ENCODE results near the gene JSRP1. TPM values are rescaled to one million over a fixed set of nuclear protein-coding genes. Genes with fewer than 3 reads are reported as not detected.
A peak's percentile ranks its signal among the peaks of the same experiment; 100 is the strongest.

JSRP1 gene
- total and polyA plus RNA-seq, 10 of the 15 experiments (the other 5 are each of a cell fraction or from before 2014, with no cell fraction given), result 0.41 to 0.91 (median 0.49) TPM; not detected in 7

GRCh38 chr19:2252797-2253105 lies 3.5 kb downstream of the JSRP1 start:
- ChIA-PET CTCF (interaction anchor here (0.5 to 1.3 kb wide), 4 partner anchors 14 to 140 kb away, joined by 3 to 5 read pairs (median 4); no protein-coding TSS in a partner anchor), POLR2A (no interaction called here), RAD21 (ENCODE audit: unreplicated experiment) (no interaction called here), SMC1A (ENCODE audit: uncharacterized antibody, unreplicated experiment) (no interaction called here)
- Histone ChIP-seq H3K4me1 (ENCODE audit: control insufficient read depth, insufficient read depth, low read length) (peaks cover 4% of the 10 kb centered on the region), H2AFZ (ENCODE audit: control insufficient read depth, low read depth, low read length) (no peak overlapping the region), H3K79me2 (ENCODE audit: control insufficient read depth, insufficient read depth, low read length) (no peaks in the 10 kb centered on the region), H3K9ac (ENCODE audit: control insufficient read depth, insufficient read depth, low read length) (no peak overlapping the region), H3K4me2 (ENCODE audit: control insufficient read depth, insufficient read depth) (peak overlapping the region; percentile 60), H4K20me1 (ENCODE audit: control insufficient read depth, insufficient read depth) (no peaks in the 10 kb centered on the region), H3K4me3 (peak overlapping the region; percentile 32; the same call in 1 of the 2 replicates), H3K27me3 (replicated peaks in 1 of 2; ENCODE audit: control insufficient read depth in 2 of 2, insufficient read depth in 2 of 2, low read length in 1 of 2) (peaks cover 14 to 19% of the 10 kb centered on the region in 2 experiments; a peak in 3 of 4 replicates), H3K27ac (ENCODE audit: control insufficient read depth, insufficient read depth) (no peak overlapping the region), H3K9me3 (replicated peaks; ENCODE audit: control insufficient read depth, insufficient read depth, low read length) (no peaks in the 10 kb centered on the region; the same call in 2 of the 3 replicates), H3K36me3 (ENCODE audit: control insufficient read depth in 2 of 2, insufficient read depth in 2 of 2, low read length in 1 of 2) (peaks cover 0 to 7% of the 10 kb centered on the region in 2 experiments; a peak in 2 of 4 replicates)
- DNase-seq (ENCODE audit: low read depth, low spot score), result no peak
- ATAC-seq, result no peak; the same call in 2 of the 3 replicates
- intact Hi-C loops (cut with micrococcal nuclease; ENCODE audit: unreplicated experiment) (no loop called here), in situ Hi-C loops (cut with MboI) (no loop called here)
- no peak for FAIRE-seq
- WGBS (ENCODE audit: insufficient coverage, insufficient replicate concordance, low lambda C conversion rate, missing lambda C conversion rate), result under 1% methylated on average over 18 of the region's 18 CpGs
- no TSS peak for BruUV-seq (replicated peaks)
- TF ChIP-seq HSF1 (IDR thresholded peaks at IDR 0.05; ENCODE audit: low read depth, low read length), result no peak
- TF ChIP-seq BHLHE40 (IDR thresholded peaks at IDR 0.05; ENCODE audit: borderline replicate concordance in 1 of 2, low read depth in 2 of 2, low read length in 1 of 2), result peak in 1 of 2 experiments; percentile 31; a peak in 1 of 4 replicates

- POLR2A ChIA-PET, result interaction anchor here (1.0 kb wide), 1 partner anchor 13 kb away, joined by 3 read pairs; no protein-coding TSS in a partner anchor
- CTCF ChIA-PET, result interaction anchor here (1.0 to 1.3 kb wide), 2 partner anchors 13 to 25 kb away, joined by 3 to 5 read pairs; no protein-coding TSS in a partner anchor
- TF ChIP-seq, protein P1, sequence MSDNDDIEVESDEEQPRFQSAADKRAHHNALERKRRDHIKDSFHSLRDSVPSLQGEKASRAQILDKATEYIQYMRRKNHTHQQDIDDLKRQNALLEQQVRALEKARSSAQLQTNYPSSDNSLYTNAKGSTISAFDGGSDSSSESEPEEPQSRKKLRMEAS (IDR thresholded peaks at IDR 0.05; ENCODE audit: low read depth, low read length), result no peak
- peak; percentile 24 for TF ChIP-seq SUZ12 (IDR thresholded peaks at IDR 0.05; ENCODE audit: unreplicated experiment)
- Histone ChIP-seq H3K9ac (ENCODE audit: control insufficient read depth, insufficient read depth, low read length) (no peak overlapping the region), H3K4me1 (ENCODE audit: control insufficient read depth, insufficient read depth, low read length) (no peaks in the 10 kb centered on the region; the same call in 1 of the 2 replicates), H2AFZ (ENCODE audit: control insufficient read depth, low read depth, low read length) (no peak overlapping the region), H4K20me1 (ENCODE audit: control insufficient read depth, insufficient read depth) (no peaks in the 10 kb centered on the region), H3K36me3 (ENCODE audit: control insufficient read depth in 2 of 2, insufficient read depth in 2 of 2, low read length in 1 of 2) (peaks cover 0 to 12% of the 10 kb centered on the region in 2 experiments; a peak in 2 of 4 replicates), H3K79me2 (ENCODE audit: control insufficient read depth, insufficient read depth, low read length) (no peaks in the 10 kb centered on the region), H3K27ac (ENCODE audit: control insufficient read depth, insufficient read depth) (no peak overlapping the region), H3K27me3 (replicated peaks in 1 of 2; ENCODE audit: control insufficient read depth in 2 of 2, insufficient read depth in 2 of 2, low read length in 1 of 2) (peaks cover 14 to 19% of the 10 kb centered on the region in 2 experiments; a peak in 3 of 4 replicates), H3K4me3 (no peak overlapping the region), H3K9me3 (replicated peaks; ENCODE audit: control insufficient read depth, insufficient read depth, low read length) (no peaks in the 10 kb centered on the region; the same call in 2 of the 3 replicates), H3K4me2 (ENCODE audit: control insufficient read depth, insufficient read depth) (peak overlapping the region; percentile 48; the same call in 1 of the 2 replicates)
- in situ Hi-C loops (cut with MboI), result no loop called here
- no peak for FAIRE-seq
- no peak for DNase-seq (ENCODE audit: low read depth, low spot score)
- BruUV-seq (replicated peaks), result no TSS peak
- no peak for ATAC-seq
- RAD21 ChIA-PET (ENCODE audit: unreplicated experiment), result no interaction called here
- SMC1A ChIA-PET (ENCODE audit: uncharacterized antibody, unreplicated experiment), result no interaction called here
- intact Hi-C loops (cut with micrococcal nuclease; ENCODE audit: unreplicated experiment), result no loop called here
- WGBS (ENCODE audit: insufficient coverage, insufficient replicate concordance, low lambda C conversion rate, missing lambda C conversion rate), result 18% methylated on average over 55 of the region's 74 CpGs
Measured at GRCh38 chr19:2252055-2252796, 4.0 kb downstream of the JSRP1 start.

All from GM12878 (cell line).